ENCODE results near the gene MSANTD3. TPM values are rescaled to one million over a fixed set of nuclear protein-coding genes. Genes with fewer than 3 reads are reported as not detected.
"Not testable (repeated sequence)": the region's sequence is repeated elsewhere in the genome, so short reads cannot be mapped to it uniquely, and the experiment has no call there.

Gene MSANTD3
- total RNA-seq, 1 experiment from 2014 or later = 25.9 TPM

DNA sequence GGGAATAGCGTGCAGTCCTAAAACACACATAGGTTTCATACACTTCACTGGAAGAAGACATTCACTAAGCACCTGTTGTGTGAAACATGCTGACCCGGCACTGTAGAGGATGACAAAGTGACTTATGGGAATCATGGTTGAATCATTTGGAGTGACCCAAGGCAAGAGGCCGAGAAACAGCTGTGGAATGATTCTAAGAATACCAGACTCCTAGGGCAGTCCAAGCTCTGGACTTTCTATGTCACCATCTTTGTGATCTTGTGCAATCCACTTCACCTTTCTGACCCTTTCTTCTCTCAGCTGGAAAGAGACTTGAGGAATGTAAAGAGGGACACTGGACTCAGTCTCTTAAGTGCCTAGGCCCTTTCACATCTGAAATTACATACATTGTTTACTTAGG lies 13.1 kb downstream of the MSANTD3 start:
- Mint-ChIP-seq H3K27ac (ENCODE audit: unreplicated experiment) (no peak overlapping the region), H3K27me3 (ENCODE audit: insufficient read depth, unreplicated experiment) (no peaks in the 10 kb centered on the region), H3K36me3 (ENCODE audit: insufficient read depth, unreplicated experiment) (peaks cover 35% of the 10 kb centered on the region), H3K4me3 (ENCODE audit: unreplicated experiment) (no peak overlapping the region), H3K4me1 (ENCODE audit: low read depth, unreplicated experiment) (peaks cover 17% of the 10 kb centered on the region), H3K9me3 (ENCODE audit: unreplicated experiment) (no peaks in the 10 kb centered on the region)
- no peaks in the 10 kb centered on the region for H3K9me3 ChIP-seq
- TF ChIP-seq, protein P1, sequence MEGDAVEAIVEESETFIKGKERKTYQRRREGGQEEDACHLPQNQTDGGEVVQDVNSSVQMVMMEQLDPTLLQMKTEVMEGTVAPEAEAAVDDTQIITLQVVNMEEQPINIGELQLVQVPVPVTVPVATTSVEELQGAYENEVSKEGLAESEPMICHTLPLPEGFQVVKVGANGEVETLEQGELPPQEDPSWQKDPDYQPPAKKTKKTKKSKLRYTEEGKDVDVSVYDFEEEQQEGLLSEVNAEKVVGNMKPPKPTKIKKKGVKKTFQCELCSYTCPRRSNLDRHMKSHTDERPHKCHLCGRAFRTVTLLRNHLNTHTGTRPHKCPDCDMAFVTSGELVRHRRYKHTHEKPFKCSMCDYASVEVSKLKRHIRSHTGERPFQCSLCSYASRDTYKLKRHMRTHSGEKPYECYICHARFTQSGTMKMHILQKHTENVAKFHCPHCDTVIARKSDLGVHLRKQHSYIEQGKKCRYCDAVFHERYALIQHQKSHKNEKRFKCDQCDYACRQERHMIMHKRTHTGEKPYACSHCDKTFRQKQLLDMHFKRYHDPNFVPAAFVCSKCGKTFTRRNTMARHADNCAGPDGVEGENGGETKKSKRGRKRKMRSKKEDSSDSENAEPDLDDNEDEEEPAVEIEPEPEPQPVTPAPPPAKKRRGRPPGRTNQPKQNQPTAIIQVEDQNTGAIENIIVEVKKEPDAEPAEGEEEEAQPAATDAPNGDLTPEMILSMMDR (IDR thresholded peaks at IDR 0.05; ENCODE audit: insufficient read depth in 1 of 2, low read depth in 1 of 2, low read length in 1 of 2, severe bottlenecking in 1 of 2, unreplicated experiment in 1 of 2) = no peak
- H3K36me3 ChIP-seq (ENCODE audit: control insufficient read depth, insufficient read depth, low read length) = 0 out of 2 replicates have a peak, but pooled peaks cover 1% of the 10 kb centered on the region
- intact Hi-C loops (cut with micrococcal nuclease; ENCODE audit: unreplicated experiment) = loop anchor here (5.0 kb wide), 1 partner anchor 67 kb away; no protein-coding TSS in a partner anchor
- DNase-seq = peak; percentile 57 to 64
- CTCF ChIA-PET = interaction anchor here (0.7 to 1.2 kb wide), 3 partner anchors 66 to 225 kb away, joined by 3 to 9 read pairs (median 4); no protein-coding TSS in a partner anchor
- no peak overlapping the region for H3K4me3 ChIP-seq (ENCODE audit: low read depth, low read length)
- POLR2A ChIA-PET = interaction anchor here (0.6 kb wide), 1 partner anchor 28 kb away, joined by 4 read pairs; no protein-coding TSS in a partner anchor
- no peaks in the 10 kb centered on the region for H3K27me3 ChIP-seq (replicated peaks; ENCODE audit: control insufficient read depth, insufficient read depth, low read length)
- no peaks in the 10 kb centered on the region for H3K4me1 ChIP-seq
- no TSS peak for BruUV-seq (replicated peaks)

DNA sequence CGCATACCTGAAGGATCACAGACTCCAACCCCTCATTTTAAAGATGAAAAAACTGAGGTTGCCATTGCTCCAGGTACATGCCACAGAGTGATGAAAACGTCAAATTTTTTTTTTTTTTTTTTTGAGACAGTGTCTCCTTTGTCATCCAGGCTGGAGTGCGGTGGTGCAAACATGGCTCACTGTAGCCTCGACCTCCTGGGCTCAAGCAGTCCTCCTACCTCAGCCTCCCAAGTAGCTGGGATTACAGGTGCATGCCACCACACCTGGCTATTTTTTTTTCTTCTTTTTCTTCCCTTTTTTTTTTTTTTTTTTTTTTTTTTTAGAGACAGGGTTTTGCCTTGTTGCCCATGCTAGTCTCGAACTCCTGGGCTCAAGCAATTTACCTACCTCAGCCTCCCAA lies 13.5 kb downstream of the MSANTD3 start:
- not testable (repeated sequence) for H3K4me3 Mint-ChIP-seq (ENCODE audit: unreplicated experiment); BruUV-seq (replicated peaks); H3K9me3 Mint-ChIP-seq (ENCODE audit: unreplicated experiment); H3K9me3 ChIP-seq; H3K27me3 ChIP-seq (replicated peaks; ENCODE audit: control insufficient read depth, insufficient read depth, low read length); H3K27ac Mint-ChIP-seq (ENCODE audit: unreplicated experiment); H3K4me3 ChIP-seq (ENCODE audit: low read depth, low read length); H3K4me1 ChIP-seq; DNase-seq; H3K36me3 ChIP-seq (ENCODE audit: control insufficient read depth, insufficient read depth, low read length); H3K27me3 Mint-ChIP-seq (ENCODE audit: insufficient read depth, unreplicated experiment)
- intact Hi-C loops (cut with micrococcal nuclease; ENCODE audit: unreplicated experiment) = loop anchor here (5.0 kb wide), 1 partner anchor 67 kb away; no protein-coding TSS in a partner anchor
- Mint-ChIP-seq H3K4me1 (ENCODE audit: low read depth, unreplicated experiment) (peaks cover 17% of the 10 kb centered on the region), H3K36me3 (ENCODE audit: insufficient read depth, unreplicated experiment) (peaks cover 35% of the 10 kb centered on the region)
- CTCF ChIA-PET = interaction anchor here (0.7 to 1.2 kb wide), 3 partner anchors 66 to 225 kb away, joined by 3 to 9 read pairs (median 4); no protein-coding TSS in a partner anchor
- POLR2A ChIA-PET = interaction anchor here (0.6 kb wide), 1 partner anchor 29 kb away, joined by 4 read pairs; no protein-coding TSS in a partner anchor

DNA sequence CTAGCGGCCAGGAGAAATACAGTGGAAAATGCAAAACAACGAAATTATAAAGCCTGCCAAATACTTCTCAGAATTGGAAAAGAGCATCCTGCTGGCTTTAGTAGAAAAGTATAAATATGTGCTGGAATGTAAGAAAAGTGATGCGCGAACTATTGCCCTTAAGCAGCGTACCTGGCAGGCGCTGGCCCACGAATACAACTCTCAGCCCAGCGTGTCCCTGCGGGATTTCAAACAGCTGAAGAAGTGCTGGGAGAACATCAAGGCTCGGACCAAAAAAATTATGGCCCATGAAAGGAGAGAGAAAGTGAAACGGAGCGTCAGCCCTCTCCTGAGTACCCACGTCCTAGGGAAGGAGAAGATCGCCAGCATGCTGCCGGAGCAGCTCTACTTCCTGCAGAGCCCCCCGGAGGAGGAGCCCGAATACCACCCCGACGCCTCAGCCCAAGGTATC lies 15.0 kb downstream of the MSANTD3 start:
- no peaks in the 10 kb centered on the region for H3K27me3 ChIP-seq (replicated peaks; ENCODE audit: control insufficient read depth, insufficient read depth, low read length)
- no peaks in the 10 kb centered on the region for H3K27me3 Mint-ChIP-seq (ENCODE audit: insufficient read depth, unreplicated experiment)
- no peak overlapping the region for H3K4me3 Mint-ChIP-seq (ENCODE audit: unreplicated experiment)
- intact Hi-C loops (cut with micrococcal nuclease; ENCODE audit: unreplicated experiment) = loop anchor here (5.0 kb wide), 1 partner anchor 65 kb away; no protein-coding TSS in a partner anchor
- H3K4me1 Mint-ChIP-seq (ENCODE audit: low read depth, unreplicated experiment) = peaks cover 17% of the 10 kb centered on the region
- H3K4me3 ChIP-seq (ENCODE audit: low read depth, low read length) = no peak overlapping the region
- no peaks in the 10 kb centered on the region for H3K4me1 ChIP-seq
- H3K36me3 Mint-ChIP-seq (ENCODE audit: insufficient read depth, unreplicated experiment) = peaks cover 35% of the 10 kb centered on the region
- no TSS peak for BruUV-seq (replicated peaks)
- H3K27ac Mint-ChIP-seq (ENCODE audit: unreplicated experiment) = no peak overlapping the region
- H3K9me3 Mint-ChIP-seq (ENCODE audit: unreplicated experiment) = no peaks in the 10 kb centered on the region
- CTCF ChIA-PET = no interaction called here
- TF ChIP-seq, protein P1 (IDR thresholded peaks at IDR 0.05; ENCODE audit: insufficient read depth in 1 of 2, low read depth in 1 of 2, low read length in 1 of 2, severe bottlenecking in 1 of 2, unreplicated experiment in 1 of 2) = no peak
- no peak for DNase-seq
- H3K36me3 ChIP-seq (ENCODE audit: control insufficient read depth, insufficient read depth, low read length) = 0 out of 2 replicates have a peak, but pooled peaks cover 1% of the 10 kb centered on the region
- no peaks in the 10 kb centered on the region for H3K9me3 ChIP-seq
- POLR2A ChIA-PET = no interaction called here

All from Caco-2 (cell line).